K562 (cell line): Measurements from ENCODE around the gene FGF13. TPM values are rescaled to one million over a fixed set of nuclear protein-coding genes. Genes with fewer than 3 reads are reported as not detected.

Experiments
- ATAC-seq: fragments of 200-7000 bp; cut with Tn5 transposase; 3 replicates; pipeline ENCODE4 v1.9.1; 2020; ENCODE audit warnings: moderate library complexity
- BruUV-seq: library from RNA; stranded (reverse); fragments of 400-500 nt; replicated peaks from 2 replicates; lab custom pipeline; 2021; lab: Mats Ljungman, UMichigan
- CTCF ChIA-PET: fragments of 300-600 bp; formaldehyde crosslinking; extraction: SDS; loops from one replicate; lab custom pipeline; 2021; ENCODE audit warnings: low intra/inter-chr PET ratio; lab: Yijun Ruan, JAX
- POLR2A ChIA-PET: fragments of 300-600, 350-650 bp; sonication (Branson Sonifier 250); formaldehyde crosslinking; extraction: SDS; loops from one replicate; lab custom pipeline; 2021; ENCODE audit warnings: antibody characterized with exemption, inconsistent platforms; lab: Yijun Ruan, JAX
- DNase-seq, 4 experiments: peaks; one replicate each; pipeline versions ENCODE4 v3.0.0 to v3.0.0-alpha.2; 2011 to 2018; ENCODE audit warnings: low spot score in 3 of 4, mixed read lengths in 3 of 4; ENCODE audit errors: extremely low read depth in 1 of 4
- FAIRE-seq: peaks from 2 replicates; lab custom pipeline; 2011; peaks lifted over from hg19 to GRCh38; lab: Jason Lieb, UNC
- H2AFZ ChIP-seq: 2 replicates; pipeline ENCODE4 v1.6.0; 2011; ENCODE audit warnings: low read depth, low read length, control low read depth, inconsistent platforms
- H3K27ac ChIP-seq: fragments of 200-600 bp; 3 replicates; pipeline ENCODE4 v1.8.0; 2011; ENCODE audit warnings: low read depth, mild to moderate bottlenecking, control low read depth, inconsistent platforms, low read length, moderate library complexity, mixed read lengths; ENCODE audit errors: extremely low read depth
- H3K27me3 ChIP-seq, 2 experiments: fragments of 300-600 bp in 1 of 2; 2 replicates in 1 of 2; 3 replicates in 1 of 2; pipeline versions ENCODE4 v1.6.0 to v1.8.0; 2011; ENCODE audit warnings: inconsistent platforms in 2 of 2, low read length in 2 of 2, mild to moderate bottlenecking in 1 of 2, mixed read lengths in 1 of 2, moderate library complexity in 1 of 2; ENCODE audit not compliant: control insufficient read depth in 2 of 2, insufficient read depth in 2 of 2
- H3K36me3 ChIP-seq: fragments of 300-600 bp; 3 replicates; pipeline ENCODE4 v1.8.0; 2011; ENCODE audit warnings: mild to moderate bottlenecking, low read length, inconsistent platforms; ENCODE audit not compliant: control insufficient read depth, insufficient read depth
- H3K4me1 ChIP-seq, 2 experiments: fragments of 200-600 bp in 1 of 2; replicated peaks in 1 of 2; 2 replicates in 1 of 2; 3 replicates in 1 of 2; pipeline versions ENCODE4 v1.5.1 to v1.8.0; 2011; ENCODE audit warnings: inconsistent platforms in 2 of 2, low read length in 2 of 2, mild to moderate bottlenecking in 1 of 2, mixed read lengths in 1 of 2, moderate library complexity in 1 of 2; ENCODE audit not compliant: control insufficient read depth in 2 of 2, insufficient read depth in 2 of 2
- H3K4me2 ChIP-seq: 2 replicates; pipeline ENCODE4 v1.6.1; 2011; ENCODE audit warnings: low read length, control low read depth, inconsistent platforms, mixed read lengths; ENCODE audit not compliant: insufficient read depth
- H3K4me3 ChIP-seq: fragments of 200-600 bp; sonication (generic), shearing (Covaris generic); 2 replicates; pipeline ENCODE4 v1.5.1; 2016; ENCODE audit warnings: control low read depth, inconsistent platforms
- H3K79me2 ChIP-seq: fragments of 200-600 bp; 3 replicates; pipeline ENCODE4 v1.8.0; 2011; ENCODE audit warnings: low read length, inconsistent platforms; ENCODE audit not compliant: control insufficient read depth, insufficient read depth
- H3K9ac ChIP-seq, 2 experiments: 2 replicates each; pipeline versions ENCODE4 v1.6.0 to v1.6.1; 2011; ENCODE audit warnings: low read depth in 2 of 2, low read length in 2 of 2, control low read depth in 1 of 2, inconsistent platforms in 1 of 2, mild to moderate bottlenecking in 1 of 2, mixed read lengths in 1 of 2; ENCODE audit not compliant: insufficient read depth in 1 of 2
- H3K9me1 ChIP-seq: one replicate; pipeline ENCODE4 v1.6.0; 2011; ENCODE audit warnings: inconsistent platforms, mild to moderate bottlenecking, low read length, moderate library complexity; ENCODE audit not compliant: control insufficient read depth, insufficient read depth
- H3K9me3 ChIP-seq: replicated peaks from 2 replicates; pipeline ENCODE4 v1.5.1; 2011; ENCODE audit warnings: low read depth, low read length, inconsistent platforms; ENCODE audit not compliant: control insufficient read depth, insufficient read depth
- H4K20me1 ChIP-seq: replicated peaks from 2 replicates; pipeline ENCODE4 v1.6.1; 2011; ENCODE audit warnings: low read length, inconsistent platforms, mixed read lengths; ENCODE audit not compliant: control insufficient read depth, insufficient read depth
- BDP1 ChIP-seq: IDR thresholded peaks from 3 replicates; pipeline ENCODE4 v1.6.1; 2011; ENCODE audit not compliant: insufficient read length, insufficient read depth
- EP400 ChIP-seq: fragments of 450-650 bp; IDR thresholded peaks from 2 replicates; pipeline ENCODE4 v1.6.1; 2017; ENCODE audit warnings: antibody characterized with exemption, mild to moderate bottlenecking, moderate library complexity
- MCM3 ChIP-seq: fragments of 450-650 bp; IDR thresholded peaks from 2 replicates; pipeline ENCODE4 v1.6.1; 2016
- RBM25 ChIP-seq: fragments of 200-400 bp; formaldehyde crosslinking; IDR thresholded peaks from 2 replicates; pipeline ENCODE4 v1.6.1; 2018; ENCODE audit warnings: low read length, low read depth, moderate library complexity; ENCODE audit not compliant: severe bottlenecking
- SIRT6 ChIP-seq: IDR thresholded peaks from one replicate; pipeline ENCODE4 v1.6.1; 2012; ENCODE audit warnings: low read depth, mild to moderate bottlenecking, control low read depth, inconsistent platforms, low read length, moderate library complexity
- WGBS: fragments of 100-300 bp; shearing (Covaris generic); methylation state at CpG from one replicate; pipeline ENCODE4 v1.1.6; 2016; ENCODE audit warnings: low coverage, mixed read lengths; ENCODE audit not compliant: insufficient coverage; ENCODE audit errors: missing lambda C conversion rate; 5-methylcytosine and 5-hydroxymethylcytosine counted together
- in situ Hi-C: fragments of 300-500 bp; cut with MboI; formaldehyde crosslinking; loops from 4 replicates; pipeline ENCODE4 v1.15.0; 2018; ENCODE audit warnings: inconsistent platforms, mixed read lengths
- intact Hi-C: fragments of 100-400 bp; cut with micrococcal nuclease; formaldehyde crosslinking; loops from 2 replicates; pipeline ENCODE4 v1.14.2; 2022
- polyA plus RNA-seq, 8 experiments: library from polyadenylated mRNA; depleted of rRNA in 4 of 8; stranded (reverse) in 5 of 8; unstranded in 3 of 8; fragments of >200 nt; fragmentation: Nextera tagmentation in 2 of 8; fragmentation: Illumina TruSeq in 1 of 8; extraction: Ambion mirVana in 2 of 8; extraction: Trizol in 1 of 8; gene quantifications; 2 replicates each; pipeline versions ENCODE4 v1.2.1 to v1.2.3, GENCODE V29; 2011 to 2014; ENCODE audit warnings: inconsistent platforms in 1 of 8, missing spikeins in 1 of 8
- total RNA-seq, 7 experiments: library from RNA; depleted of rRNA in 6 of 7; stranded (reverse); fragments of >200 nt in 6 of 7; fragmentation: Illumina TruSeq in 2 of 7; extraction: Trizol in 2 of 7; gene quantifications; 2 replicates each; pipeline versions ENCODE4 v1.2.1 to v1.2.3, GENCODE V29; 2011 to 2021; ENCODE audit warnings: low replicate concordance in 1 of 7
- TF ChIP-seq, protein P1 (sequence below): fragments of 200-600 bp; sonication (generic); IDR thresholded peaks from one replicate; pipeline ENCODE4 v1.6.1; 2012; ENCODE audit warnings: mild to moderate bottlenecking, low read depth, low read length, inconsistent platforms
- TF ChIP-seq, protein P2 (sequence below): fragments of 250-450 bp; sonication (Bioruptor Pico); IDR thresholded peaks from 2 replicates; pipeline ENCODE4 v1.4.0; 2020; ENCODE audit warnings: mild to moderate bottlenecking, moderate library complexity, borderline replicate concordance
- TF ChIP-seq, protein P3 (sequence below): sonication (generic); formaldehyde crosslinking; IDR thresholded peaks from 2 replicates; pipeline ENCODE4 v1.8.0; 2023; ENCODE audit warnings: mild to moderate bottlenecking, missing genetic modification reagents

The FGF13 gene
- total and polyA plus RNA-seq, 9 of the 15 experiments (the other 6 are each of a cell fraction or from before 2014, with no cell fraction given): 14.8 to 95.7 (median 60.8) TPM

DNA sequence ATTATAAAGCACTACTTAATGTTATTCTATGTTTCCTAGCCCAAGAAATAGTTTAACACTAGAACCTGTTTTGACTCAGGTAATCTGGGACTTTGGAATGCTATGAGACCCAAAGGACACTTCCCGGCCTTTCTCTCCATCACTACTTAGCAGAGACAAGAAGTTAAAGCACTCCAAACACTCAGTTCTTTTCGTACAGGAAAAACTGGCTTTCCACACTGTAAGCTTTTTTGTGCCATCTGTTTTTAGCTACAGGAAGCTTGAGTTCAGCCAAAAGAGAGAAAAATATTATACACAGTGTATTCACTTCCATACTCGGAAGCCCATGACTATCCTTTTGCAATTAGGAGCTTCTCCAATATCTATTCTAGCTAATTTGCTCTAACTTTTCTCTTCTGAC, 7.9 kb upstream of the FGF13 start:
- no peak overlapping the region for H3K4me2 ChIP-seq
- H3K27ac ChIP-seq: no peak overlapping the region
- no peaks in the 10 kb centered on the region for H3K27me3 ChIP-seq
- ChIA-PET CTCF (no interaction called here), POLR2A (no interaction called here)
- DNase-seq (no peak), ATAC-seq (no peak), FAIRE-seq (no peak)
- no peaks in the 10 kb centered on the region for H3K4me1 ChIP-seq
- BruUV-seq: no TSS peak
- 68% methylated on average over 2 of the region's 3 CpGs for WGBS
- H3K79me2 ChIP-seq: no peaks in the 10 kb centered on the region; the same call in 2 of the 3 replicates
- H3K9ac ChIP-seq: no peak overlapping the region
- no peaks in the 10 kb centered on the region for H3K9me1 ChIP-seq
- no peaks in the 10 kb centered on the region for H3K36me3 ChIP-seq
- H3K4me3 ChIP-seq: no peak overlapping the region
- in situ Hi-C loops: no loop called here
- H2AFZ ChIP-seq: no peak overlapping the region
- intact Hi-C loops: no loop called here
- no peaks in the 10 kb centered on the region for H3K9me3 ChIP-seq
- no peaks in the 10 kb centered on the region for H4K20me1 ChIP-seq
- TF ChIP-seq BDP1 (no peak), RBM25 (no peak), MCM3 (no peak), SIRT6 (no peak), EP400 (no peak)
- TF ChIP-seq, protein P1, sequence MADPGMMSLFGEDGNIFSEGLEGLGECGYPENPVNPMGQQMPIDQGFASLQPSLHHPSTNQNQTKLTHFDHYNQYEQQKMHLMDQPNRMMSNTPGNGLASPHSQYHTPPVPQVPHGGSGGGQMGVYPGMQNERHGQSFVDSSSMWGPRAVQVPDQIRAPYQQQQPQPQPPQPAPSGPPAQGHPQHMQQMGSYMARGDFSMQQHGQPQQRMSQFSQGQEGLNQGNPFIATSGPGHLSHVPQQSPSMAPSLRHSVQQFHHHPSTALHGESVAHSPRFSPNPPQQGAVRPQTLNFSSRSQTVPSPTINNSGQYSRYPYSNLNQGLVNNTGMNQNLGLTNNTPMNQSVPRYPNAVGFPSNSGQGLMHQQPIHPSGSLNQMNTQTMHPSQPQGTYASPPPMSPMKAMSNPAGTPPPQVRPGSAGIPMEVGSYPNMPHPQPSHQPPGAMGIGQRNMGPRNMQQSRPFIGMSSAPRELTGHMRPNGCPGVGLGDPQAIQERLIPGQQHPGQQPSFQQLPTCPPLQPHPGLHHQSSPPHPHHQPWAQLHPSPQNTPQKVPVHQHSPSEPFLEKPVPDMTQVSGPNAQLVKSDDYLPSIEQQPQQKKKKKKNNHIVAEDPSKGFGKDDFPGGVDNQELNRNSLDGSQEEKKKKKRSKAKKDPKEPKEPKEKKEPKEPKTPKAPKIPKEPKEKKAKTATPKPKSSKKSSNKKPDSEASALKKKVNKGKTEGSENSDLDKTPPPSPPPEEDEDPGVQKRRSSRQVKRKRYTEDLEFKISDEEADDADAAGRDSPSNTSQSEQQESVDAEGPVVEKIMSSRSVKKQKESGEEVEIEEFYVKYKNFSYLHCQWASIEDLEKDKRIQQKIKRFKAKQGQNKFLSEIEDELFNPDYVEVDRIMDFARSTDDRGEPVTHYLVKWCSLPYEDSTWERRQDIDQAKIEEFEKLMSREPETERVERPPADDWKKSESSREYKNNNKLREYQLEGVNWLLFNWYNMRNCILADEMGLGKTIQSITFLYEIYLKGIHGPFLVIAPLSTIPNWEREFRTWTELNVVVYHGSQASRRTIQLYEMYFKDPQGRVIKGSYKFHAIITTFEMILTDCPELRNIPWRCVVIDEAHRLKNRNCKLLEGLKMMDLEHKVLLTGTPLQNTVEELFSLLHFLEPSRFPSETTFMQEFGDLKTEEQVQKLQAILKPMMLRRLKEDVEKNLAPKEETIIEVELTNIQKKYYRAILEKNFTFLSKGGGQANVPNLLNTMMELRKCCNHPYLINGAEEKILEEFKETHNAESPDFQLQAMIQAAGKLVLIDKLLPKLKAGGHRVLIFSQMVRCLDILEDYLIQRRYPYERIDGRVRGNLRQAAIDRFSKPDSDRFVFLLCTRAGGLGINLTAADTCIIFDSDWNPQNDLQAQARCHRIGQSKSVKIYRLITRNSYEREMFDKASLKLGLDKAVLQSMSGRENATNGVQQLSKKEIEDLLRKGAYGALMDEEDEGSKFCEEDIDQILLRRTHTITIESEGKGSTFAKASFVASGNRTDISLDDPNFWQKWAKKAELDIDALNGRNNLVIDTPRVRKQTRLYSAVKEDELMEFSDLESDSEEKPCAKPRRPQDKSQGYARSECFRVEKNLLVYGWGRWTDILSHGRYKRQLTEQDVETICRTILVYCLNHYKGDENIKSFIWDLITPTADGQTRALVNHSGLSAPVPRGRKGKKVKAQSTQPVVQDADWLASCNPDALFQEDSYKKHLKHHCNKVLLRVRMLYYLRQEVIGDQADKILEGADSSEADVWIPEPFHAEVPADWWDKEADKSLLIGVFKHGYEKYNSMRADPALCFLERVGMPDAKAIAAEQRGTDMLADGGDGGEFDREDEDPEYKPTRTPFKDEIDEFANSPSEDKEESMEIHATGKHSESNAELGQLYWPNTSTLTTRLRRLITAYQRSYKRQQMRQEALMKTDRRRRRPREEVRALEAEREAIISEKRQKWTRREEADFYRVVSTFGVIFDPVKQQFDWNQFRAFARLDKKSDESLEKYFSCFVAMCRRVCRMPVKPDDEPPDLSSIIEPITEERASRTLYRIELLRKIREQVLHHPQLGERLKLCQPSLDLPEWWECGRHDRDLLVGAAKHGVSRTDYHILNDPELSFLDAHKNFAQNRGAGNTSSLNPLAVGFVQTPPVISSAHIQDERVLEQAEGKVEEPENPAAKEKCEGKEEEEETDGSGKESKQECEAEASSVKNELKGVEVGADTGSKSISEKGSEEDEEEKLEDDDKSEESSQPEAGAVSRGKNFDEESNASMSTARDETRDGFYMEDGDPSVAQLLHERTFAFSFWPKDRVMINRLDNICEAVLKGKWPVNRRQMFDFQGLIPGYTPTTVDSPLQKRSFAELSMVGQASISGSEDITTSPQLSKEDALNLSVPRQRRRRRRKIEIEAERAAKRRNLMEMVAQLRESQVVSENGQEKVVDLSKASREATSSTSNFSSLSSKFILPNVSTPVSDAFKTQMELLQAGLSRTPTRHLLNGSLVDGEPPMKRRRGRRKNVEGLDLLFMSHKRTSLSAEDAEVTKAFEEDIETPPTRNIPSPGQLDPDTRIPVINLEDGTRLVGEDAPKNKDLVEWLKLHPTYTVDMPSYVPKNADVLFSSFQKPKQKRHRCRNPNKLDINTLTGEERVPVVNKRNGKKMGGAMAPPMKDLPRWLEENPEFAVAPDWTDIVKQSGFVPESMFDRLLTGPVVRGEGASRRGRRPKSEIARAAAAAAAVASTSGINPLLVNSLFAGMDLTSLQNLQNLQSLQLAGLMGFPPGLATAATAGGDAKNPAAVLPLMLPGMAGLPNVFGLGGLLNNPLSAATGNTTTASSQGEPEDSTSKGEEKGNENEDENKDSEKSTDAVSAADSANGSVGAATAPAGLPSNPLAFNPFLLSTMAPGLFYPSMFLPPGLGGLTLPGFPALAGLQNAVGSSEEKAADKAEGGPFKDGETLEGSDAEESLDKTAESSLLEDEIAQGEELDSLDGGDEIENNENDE: no peak
- TF ChIP-seq, protein P2, sequence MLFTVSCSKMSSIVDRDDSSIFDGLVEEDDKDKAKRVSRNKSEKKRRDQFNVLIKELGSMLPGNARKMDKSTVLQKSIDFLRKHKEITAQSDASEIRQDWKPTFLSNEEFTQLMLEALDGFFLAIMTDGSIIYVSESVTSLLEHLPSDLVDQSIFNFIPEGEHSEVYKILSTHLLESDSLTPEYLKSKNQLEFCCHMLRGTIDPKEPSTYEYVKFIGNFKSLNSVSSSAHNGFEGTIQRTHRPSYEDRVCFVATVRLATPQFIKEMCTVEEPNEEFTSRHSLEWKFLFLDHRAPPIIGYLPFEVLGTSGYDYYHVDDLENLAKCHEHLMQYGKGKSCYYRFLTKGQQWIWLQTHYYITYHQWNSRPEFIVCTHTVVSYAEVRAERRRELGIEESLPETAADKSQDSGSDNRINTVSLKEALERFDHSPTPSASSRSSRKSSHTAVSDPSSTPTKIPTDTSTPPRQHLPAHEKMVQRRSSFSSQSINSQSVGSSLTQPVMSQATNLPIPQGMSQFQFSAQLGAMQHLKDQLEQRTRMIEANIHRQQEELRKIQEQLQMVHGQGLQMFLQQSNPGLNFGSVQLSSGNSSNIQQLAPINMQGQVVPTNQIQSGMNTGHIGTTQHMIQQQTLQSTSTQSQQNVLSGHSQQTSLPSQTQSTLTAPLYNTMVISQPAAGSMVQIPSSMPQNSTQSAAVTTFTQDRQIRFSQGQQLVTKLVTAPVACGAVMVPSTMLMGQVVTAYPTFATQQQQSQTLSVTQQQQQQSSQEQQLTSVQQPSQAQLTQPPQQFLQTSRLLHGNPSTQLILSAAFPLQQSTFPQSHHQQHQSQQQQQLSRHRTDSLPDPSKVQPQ (CRISPR knock-in tag): no peak
- TF ChIP-seq, protein P3, sequence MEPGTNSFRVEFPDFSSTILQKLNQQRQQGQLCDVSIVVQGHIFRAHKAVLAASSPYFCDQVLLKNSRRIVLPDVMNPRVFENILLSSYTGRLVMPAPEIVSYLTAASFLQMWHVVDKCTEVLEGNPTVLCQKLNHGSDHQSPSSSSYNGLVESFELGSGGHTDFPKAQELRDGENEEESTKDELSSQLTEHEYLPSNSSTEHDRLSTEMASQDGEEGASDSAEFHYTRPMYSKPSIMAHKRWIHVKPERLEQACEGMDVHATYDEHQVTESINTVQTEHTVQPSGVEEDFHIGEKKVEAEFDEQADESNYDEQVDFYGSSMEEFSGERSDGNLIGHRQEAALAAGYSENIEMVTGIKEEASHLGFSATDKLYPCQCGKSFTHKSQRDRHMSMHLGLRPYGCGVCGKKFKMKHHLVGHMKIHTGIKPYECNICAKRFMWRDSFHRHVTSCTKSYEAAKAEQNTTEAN (CRISPR knock-in tag): no peak
